Panc1 (cell line): Measurements from ENCODE around the gene FAM81A. TPM values are rescaled to one million over a fixed set of nuclear protein-coding genes. Genes with fewer than 3 reads are reported as not detected.

Experiments
- ATAC-seq: fragments of 200-7000 bp; cut with Tn5 transposase; 2 replicates; pipeline ENCODE4 v1.9.1; 2020; ENCODE audit warnings: mild to moderate bottlenecking, moderate library complexity
- BruUV-seq: library from RNA; stranded (reverse); fragments of 400-500 nt; replicated peaks from 2 replicates; lab custom pipeline; 2021; lab: Mats Ljungman, UMichigan
- CTCF ChIA-PET: fragments of 300-600 bp; sonication (Branson Sonifier 250); formaldehyde crosslinking; loops from one replicate; lab custom pipeline; 2022; ENCODE audit warnings: antibody characterized with exemption; lab: Charles Lee
- POLR2A ChIA-PET: fragments of 300-600 bp; sonication (Branson Sonifier 250); formaldehyde crosslinking; loops from one replicate; lab custom pipeline; 2022; ENCODE audit warnings: antibody characterized with exemption; lab: Charles Lee
- DNase-seq: peaks from one replicate; pipeline ENCODE4 v3.0.0-alpha.2; 2010; ENCODE audit warnings: low read depth, low spot score
- H3K27ac ChIP-seq: 2 replicates; pipeline ENCODE4 v1.5.1; 2011; ENCODE audit warnings: mild to moderate bottlenecking, low read length, inconsistent platforms
- H3K27me3 ChIP-seq: fragments of 200-500 bp; sonication (Bioruptor generic); 2 replicates; pipeline ENCODE4 v1.6.0; 2014; ENCODE audit warnings: low read length, inconsistent platforms; ENCODE audit not compliant: control insufficient read depth, insufficient read depth
- H3K36me3 ChIP-seq: fragments of 200-500 bp; sonication (Bioruptor generic); 2 replicates; pipeline ENCODE4 v1.5.1; 2014; ENCODE audit warnings: inconsistent platforms, mild to moderate bottlenecking, low read length, moderate library complexity; ENCODE audit not compliant: control insufficient read depth, insufficient read depth
- H3K4me1 ChIP-seq: 2 replicates; pipeline ENCODE4 v1.5.1; 2011; ENCODE audit warnings: inconsistent platforms, mild to moderate bottlenecking, low read length, moderate library complexity; ENCODE audit not compliant: control insufficient read depth, insufficient read depth
- H3K4me3 ChIP-seq, 2 experiments: 2 replicates each; pipeline ENCODE4 v1.5.1; 2011 to 2012; ENCODE audit warnings: low read depth in 2 of 2, low read length in 2 of 2, mild to moderate bottlenecking in 2 of 2, inconsistent platforms in 1 of 2, moderate library complexity in 1 of 2
- H3K9me3 ChIP-seq: fragments of 200-500 bp; sonication (Bioruptor generic); 2 replicates; pipeline ENCODE4 v1.5.1; 2014; ENCODE audit warnings: low read depth, mild to moderate bottlenecking, inconsistent platforms, low read length, moderate library complexity; ENCODE audit not compliant: control insufficient read depth, insufficient read depth
- CTCF ChIP-seq: fragments of 450-650 bp; IDR thresholded peaks from 2 replicates; pipeline ENCODE4 v1.5.1; 2017; ENCODE audit warnings: mild to moderate bottlenecking
- POLR2AphosphoS5 ChIP-seq: IDR thresholded peaks from 2 replicates; pipeline ENCODE4 v1.6.1; 2012; ENCODE audit warnings: mild to moderate bottlenecking, low read depth, low read length, moderate library complexity
- REST ChIP-seq, 2 experiments: IDR thresholded peaks; 2 replicates each; pipeline ENCODE4 v1.6.1; 2011 to 2012; ENCODE audit warnings: low read depth in 2 of 2, control low read depth in 1 of 2, low read length in 1 of 2, mild to moderate bottlenecking in 1 of 2, moderate library complexity in 1 of 2; ENCODE audit not compliant: insufficient read depth in 1 of 2
- SIN3A ChIP-seq: IDR thresholded peaks from 2 replicates; pipeline ENCODE4 v1.6.1; 2012; ENCODE audit warnings: low read depth, mild to moderate bottlenecking, low read length, moderate library complexity, borderline replicate concordance; ENCODE audit not compliant: insufficient read depth
- TCF7L2 ChIP-seq: IDR thresholded peaks from 2 replicates; pipeline ENCODE4 v1.6.1; 2011; ENCODE audit warnings: mild to moderate bottlenecking, low read depth, low read length, inconsistent platforms
- in situ Hi-C: cut with HindIII; loops from 2 replicates; pipeline ENCODE4 v1.10.0; 2016; ENCODE audit warnings: low sequenced_read_pairs, low pct_unique_long_range_greater_than_20kb
- intact Hi-C: fragments of 100-400 bp; cut with micrococcal nuclease; formaldehyde crosslinking; loops from one replicate; pipeline ENCODE4 v1.10.0; 2022; ENCODE audit not compliant: unreplicated experiment
- total RNA-seq: library from RNA; stranded (reverse); gene quantifications from one replicate; pipeline ENCODE4 v1.2.1, GENCODE V29; 2021; ENCODE audit not compliant: unreplicated experiment

The FAM81A gene
- total RNA-seq, 1 experiment from 2014 or later = 7.3 TPM

GRCh38 chr15:59540654-59541053 lies 102.7 kb downstream of the FAM81A start:
- BruUV-seq = no TSS peak
- TF ChIP-seq REST (IDR thresholded peaks at IDR 0.05; ENCODE audit: insufficient read depth in 1 of 2, low read depth in 2 of 2, low read length in 1 of 2) (no peak), POLR2AphosphoS5 (no peak), CTCF (no peak), SIN3A (no peak), TCF7L2 (no peak)
- no peaks in the 10 kb centered on the region for H3K36me3 ChIP-seq
- CTCF ChIA-PET = no interaction called here
- no peaks in the 10 kb centered on the region for H3K4me1 ChIP-seq
- ATAC-seq (no peak), DNase-seq (no peak)
- H3K27me3 ChIP-seq = no peaks in the 10 kb centered on the region
- no peaks in the 10 kb centered on the region for H3K9me3 ChIP-seq
- in situ Hi-C loops = no loop called here
- POLR2A ChIA-PET = no interaction called here
- intact Hi-C loops = no loop called here
- no peak overlapping the region for H3K4me3 ChIP-seq
- H3K27ac ChIP-seq = no peak overlapping the region

GRCh38 chr15:59541750-59542149 lies 103.8 kb downstream of the FAM81A start:
- BruUV-seq = no TSS peak
- H3K36me3 ChIP-seq = no peaks in the 10 kb centered on the region
- H3K27ac ChIP-seq = no peak overlapping the region
- in situ Hi-C loops = no loop called here
- no peaks in the 10 kb centered on the region for H3K9me3 ChIP-seq
- intact Hi-C loops = no loop called here
- ChIA-PET CTCF (interaction anchor here (1.3 kb wide), 1 partner anchor 13 kb away, joined by 3 read pairs; no protein-coding TSS in a partner anchor), POLR2A (no interaction called here)
- no peak for DNase-seq
- no peaks in the 10 kb centered on the region for H3K4me1 ChIP-seq
- no peak for TF ChIP-seq SIN3A
- TF ChIP-seq REST (IDR thresholded peaks at IDR 0.05; ENCODE audit: insufficient read depth in 1 of 2, low read depth in 2 of 2, low read length in 1 of 2) = no peak
- no peak for TF ChIP-seq TCF7L2
- TF ChIP-seq POLR2AphosphoS5 = no peak
- TF ChIP-seq CTCF = no peak
- H3K4me3 ChIP-seq = no peak overlapping the region
- ATAC-seq = no peak
- no peaks in the 10 kb centered on the region for H3K27me3 ChIP-seq
